IgD-negative memory B cell (primary cell): ENCODE results near the gene CTAGE15. TPM values are rescaled to one million over a fixed set of nuclear protein-coding genes. Genes with fewer than 3 reads are reported as not detected.
A peak's percentile ranks its signal among the peaks of the same experiment; 100 is the strongest.
"Not testable (repeated sequence)": the region's sequence is repeated elsewhere in the genome, so short reads cannot be mapped to it uniquely, and the experiment has no call there.

Experiments used
- H3K27ac Mint-ChIP-seq, 3 donors: one replicate each; pipeline ENCODE4 v1.8.0; 2020 to 2022; ENCODE audit warnings: mild to moderate bottlenecking in 3 of 3, mixed read lengths in 3 of 3, moderate library complexity in 1 of 3
- H3K27me3 Mint-ChIP-seq: one replicate; pipeline ENCODE4 v1.8.0; 2021; ENCODE audit warnings: mixed read lengths
- H3K36me3 Mint-ChIP-seq: one replicate; pipeline ENCODE4 v1.8.0; 2020; ENCODE audit warnings: mild to moderate bottlenecking, mixed read lengths
- H3K4me1 Mint-ChIP-seq, 3 donors: one replicate each; pipeline ENCODE4 v1.8.0; 2020 to 2022; ENCODE audit warnings: mixed read lengths in 3 of 3, mild to moderate bottlenecking in 1 of 3
- H3K4me3 Mint-ChIP-seq, 4 donors: one replicate each; pipeline ENCODE4 v1.8.0; 2020 to 2022; ENCODE audit warnings: mild to moderate bottlenecking in 4 of 4, mixed read lengths in 4 of 4, moderate library complexity in 3 of 4
- H3K9me3 Mint-ChIP-seq, 3 donors: one replicate each; pipeline ENCODE4 v1.8.0; 2020 to 2021; ENCODE audit warnings: mixed read lengths in 3 of 3, mild to moderate bottlenecking in 1 of 3
- polyA plus RNA-seq: library from polyadenylated mRNA; unstranded; fragments of 300-500 nt; fragmentation: Illumina TruSeq; gene quantifications from one replicate; pipeline ENCODE4 v1.2.3, GENCODE V29; 2021

Gene CTAGE15
- polyA plus RNA-seq, 1 donor from 2014 or later: 0.50 TPM

- H3K4me3 Mint-ChIP-seq: peak overlapping the region in 1 of 4 donors; percentile 13
- not testable (repeated sequence) for H3K9me3 Mint-ChIP-seq, H3K36me3 Mint-ChIP-seq, H3K27me3 Mint-ChIP-seq, H3K27ac Mint-ChIP-seq, H3K4me1 Mint-ChIP-seq
Observed at GRCh38 chr7:143615545-143615944, 43.9 kb downstream of the CTAGE15 start.

GRCh38 chr7:143617204-143617603 lies 45.6 kb downstream of the CTAGE15 start:
- not testable (repeated sequence) for H3K27me3 Mint-ChIP-seq, H3K4me3 Mint-ChIP-seq, H3K4me1 Mint-ChIP-seq, H3K9me3 Mint-ChIP-seq, H3K36me3 Mint-ChIP-seq, H3K27ac Mint-ChIP-seq

GRCh38 chr7:143620058-143620457 lies 48.5 kb downstream of the CTAGE15 start:
- not testable (repeated sequence) for H3K4me1 Mint-ChIP-seq, H3K27ac Mint-ChIP-seq, H3K9me3 Mint-ChIP-seq, H3K4me3 Mint-ChIP-seq, H3K27me3 Mint-ChIP-seq, H3K36me3 Mint-ChIP-seq

GRCh38 chr7:143620646-143621045 lies 49.0 kb downstream of the CTAGE15 start, which contains the start of gene TCAF2:
Gene TCAF2, plus strand, starts transcription at chr7:143620974.
- H3K27me3 Mint-ChIP-seq, H3K36me3 Mint-ChIP-seq, H3K9me3 Mint-ChIP-seq, H3K27ac Mint-ChIP-seq, H3K4me1 Mint-ChIP-seq: not testable (repeated sequence)
- H3K4me3 Mint-ChIP-seq: peak within 1 kb of the TSS in 1 of 4 donors; percentile 67

- not testable (repeated sequence) for H3K27ac Mint-ChIP-seq, H3K27me3 Mint-ChIP-seq, H3K4me1 Mint-ChIP-seq, H3K36me3 Mint-ChIP-seq, H3K4me3 Mint-ChIP-seq, H3K9me3 Mint-ChIP-seq
Observed at GRCh38 chr7:143621175-143621574, 49.6 kb downstream of the CTAGE15 start.

- not testable (repeated sequence) for H3K9me3 Mint-ChIP-seq, H3K36me3 Mint-ChIP-seq, H3K27ac Mint-ChIP-seq, H3K27me3 Mint-ChIP-seq, H3K4me1 Mint-ChIP-seq, H3K4me3 Mint-ChIP-seq
Observed at GRCh38 chr7:143622130-143622529, 50.5 kb downstream of the CTAGE15 start.

Other genes with a start within 250 kb of the CTAGE15 start
- gene FAM131B, start 209.1 kb upstream of the CTAGE15 start, polyA plus RNA-seq: 0.38 TPM
- gene ZYX, start 190.5 kb upstream of the CTAGE15 start, polyA plus RNA-seq: 51.3 TPM
- gene EPHA1, start 162.9 kb upstream of the CTAGE15 start, polyA plus RNA-seq: 0.80 TPM
- not detected for gene TAS2R60, start 128.3 kb upstream of the CTAGE15 start, polyA plus RNA-seq
- not detected for gene TAS2R41, start 93.9 kb upstream of the CTAGE15 start, polyA plus RNA-seq
- 2.4 TPM for gene TCAF2, start 49.2 kb downstream of the CTAGE15 start, polyA plus RNA-seq
- not detected for gene CTAGE6, start 185.9 kb downstream of the CTAGE15 start, polyA plus RNA-seq